Fibroblast of mammary gland (primary cell): Measurements from ENCODE around the gene LAP3.

Experiments used
- DNase-seq: peaks from one replicate; pipeline ENCODE4 v3.0.0-alpha.2; 2010; ENCODE audit warnings: low read depth
- H3K4me3 ChIP-seq: 2 replicates; pipeline ENCODE4 v1.5.1; 2011; ENCODE audit warnings: low read depth, mild to moderate bottlenecking, low read length, moderate library complexity; ENCODE audit not compliant: control insufficient read depth
- TF ChIP-seq, protein P1 (sequence below): conservative IDR thresholded peaks from 2 replicates; pipeline ENCODE4 v1.5.1; 2011; ENCODE audit warnings: low read depth, low read length, inconsistent platforms; ENCODE audit not compliant: control insufficient read depth, insufficient read depth

LAP3 gene

DNA sequence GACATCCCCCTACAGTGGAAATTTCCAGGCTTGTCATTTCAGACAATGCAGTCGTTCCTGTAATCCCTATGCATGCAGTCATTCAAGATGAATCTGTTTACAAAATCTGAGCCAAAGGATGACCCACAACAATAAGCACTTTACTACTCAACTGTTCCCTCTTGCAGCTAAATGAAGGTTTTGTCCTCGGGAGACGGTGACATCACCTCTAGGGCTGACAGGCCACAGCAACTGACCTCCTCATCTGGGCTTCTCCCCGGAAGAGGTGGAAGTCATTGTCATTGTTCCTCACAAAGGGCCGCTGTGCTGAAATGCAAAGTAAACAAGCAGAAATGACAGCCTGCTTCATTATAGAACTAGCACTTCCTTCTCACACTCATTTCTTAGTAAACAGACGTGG is 32.8 kb upstream of the LAP3 start:
- TF ChIP-seq, protein P1, sequence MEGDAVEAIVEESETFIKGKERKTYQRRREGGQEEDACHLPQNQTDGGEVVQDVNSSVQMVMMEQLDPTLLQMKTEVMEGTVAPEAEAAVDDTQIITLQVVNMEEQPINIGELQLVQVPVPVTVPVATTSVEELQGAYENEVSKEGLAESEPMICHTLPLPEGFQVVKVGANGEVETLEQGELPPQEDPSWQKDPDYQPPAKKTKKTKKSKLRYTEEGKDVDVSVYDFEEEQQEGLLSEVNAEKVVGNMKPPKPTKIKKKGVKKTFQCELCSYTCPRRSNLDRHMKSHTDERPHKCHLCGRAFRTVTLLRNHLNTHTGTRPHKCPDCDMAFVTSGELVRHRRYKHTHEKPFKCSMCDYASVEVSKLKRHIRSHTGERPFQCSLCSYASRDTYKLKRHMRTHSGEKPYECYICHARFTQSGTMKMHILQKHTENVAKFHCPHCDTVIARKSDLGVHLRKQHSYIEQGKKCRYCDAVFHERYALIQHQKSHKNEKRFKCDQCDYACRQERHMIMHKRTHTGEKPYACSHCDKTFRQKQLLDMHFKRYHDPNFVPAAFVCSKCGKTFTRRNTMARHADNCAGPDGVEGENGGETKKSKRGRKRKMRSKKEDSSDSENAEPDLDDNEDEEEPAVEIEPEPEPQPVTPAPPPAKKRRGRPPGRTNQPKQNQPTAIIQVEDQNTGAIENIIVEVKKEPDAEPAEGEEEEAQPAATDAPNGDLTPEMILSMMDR: no peak
- H3K4me3 ChIP-seq: no peak overlapping the region
- DNase-seq: no peak

DNA sequence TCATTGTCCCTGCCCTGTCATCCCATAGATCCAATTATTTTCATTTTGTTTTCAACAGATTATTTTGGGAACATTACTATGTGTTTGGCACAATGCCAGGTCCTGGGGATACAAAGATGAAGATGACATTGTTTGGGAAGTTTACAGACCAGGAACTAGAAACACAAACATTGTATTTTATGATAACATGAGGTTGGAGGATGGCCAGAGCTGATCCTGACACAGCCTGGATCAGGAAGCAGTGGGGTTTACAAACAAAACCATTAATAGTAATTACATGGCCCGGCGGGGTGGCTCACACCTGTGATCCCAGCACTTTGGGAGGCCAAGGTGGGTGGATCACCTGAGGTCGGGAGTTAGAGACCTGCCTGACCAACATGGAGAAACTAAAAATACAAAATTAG is 32.2 kb upstream of the LAP3 start:
- DNase-seq: no peak
- TF ChIP-seq, protein P1: no peak
- no peak overlapping the region for H3K4me3 ChIP-seq

DNA sequence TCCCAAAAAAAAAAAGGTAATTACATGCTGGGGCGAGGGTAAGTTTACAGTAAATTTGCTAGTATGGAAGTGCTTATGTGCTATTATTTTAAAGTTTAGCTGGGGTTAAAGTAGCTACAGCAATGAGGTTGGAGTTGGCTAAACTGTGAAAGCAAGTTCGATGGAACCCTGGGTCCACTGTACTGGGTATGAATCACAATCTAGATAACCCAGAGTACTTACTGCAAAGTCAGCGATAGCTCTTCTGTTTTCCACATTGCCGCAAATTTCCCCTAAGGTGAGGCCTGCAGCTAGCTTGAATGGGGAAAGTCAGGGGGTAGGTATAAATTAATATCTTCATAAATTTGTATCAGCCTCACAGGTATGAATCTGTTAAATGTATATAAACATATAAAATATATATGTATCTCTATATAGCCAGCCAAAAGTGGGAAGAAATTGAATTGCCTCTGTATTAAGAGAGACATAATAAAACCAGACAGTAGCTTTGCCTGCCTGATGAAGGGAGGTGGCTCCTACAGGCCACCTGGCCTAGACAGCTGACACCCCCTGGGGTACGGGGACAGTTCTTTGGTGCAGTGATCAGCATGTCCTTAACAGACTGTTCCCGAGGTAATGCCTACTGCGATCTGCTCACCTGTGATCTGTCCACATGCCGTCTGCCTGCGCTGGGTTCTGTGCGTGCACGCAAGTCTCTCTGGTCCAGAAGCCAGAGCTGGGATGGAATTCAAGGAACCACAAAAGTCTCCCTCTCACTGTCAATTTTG is 31.4 kb upstream of the LAP3 start:
- DNase-seq: no peak
- TF ChIP-seq, protein P1: no peak

DNA sequence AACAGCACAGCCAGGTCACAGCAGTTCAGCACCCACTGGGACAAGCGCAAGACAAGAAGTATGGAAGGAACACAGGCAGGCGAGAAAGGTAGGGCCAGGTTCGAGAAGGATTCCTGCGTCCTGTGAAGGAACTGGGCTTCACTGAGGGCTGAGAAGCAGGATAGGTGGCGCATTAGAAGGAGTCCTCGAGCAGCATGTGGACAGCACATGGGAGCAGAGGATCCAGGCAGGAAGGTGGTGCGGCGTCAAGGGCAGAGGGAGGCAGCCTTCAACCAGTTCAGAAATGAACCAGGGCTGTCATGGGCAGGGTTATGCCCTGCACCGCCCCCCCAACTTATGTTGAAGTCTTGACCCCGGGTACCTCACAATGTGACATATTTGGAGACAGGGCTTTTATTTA is 30.8 kb upstream of the LAP3 start:
- no peak overlapping the region for H3K4me3 ChIP-seq
- TF ChIP-seq, protein P1: no peak
- DNase-seq: no peak

More for the DNA sequence above, 31.4 kb upstream of the LAP3 start:
- no peak overlapping the region for H3K4me3 ChIP-seq

DNA sequence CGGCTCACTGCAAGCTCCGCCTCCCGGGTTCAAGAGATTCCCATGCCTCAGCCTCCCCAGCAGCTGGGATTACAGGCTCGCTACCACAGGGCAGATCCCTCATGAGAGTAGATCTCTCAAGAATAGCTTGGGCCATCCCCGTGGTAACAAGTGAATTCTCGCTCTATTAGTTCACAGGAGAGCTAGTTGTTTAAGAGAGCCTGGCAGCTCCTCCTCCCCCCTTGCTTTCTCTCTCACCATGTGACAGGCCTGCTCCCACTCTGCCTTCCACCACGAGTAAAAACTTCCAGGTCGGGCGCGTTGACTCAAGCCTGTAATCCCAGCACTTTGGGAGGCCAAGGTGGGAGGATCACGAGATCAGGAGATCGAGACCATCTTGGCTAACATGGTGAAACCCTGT is 30.3 kb upstream of the LAP3 start:
- TF ChIP-seq, protein P1: no peak
- H3K4me3 ChIP-seq: no peak overlapping the region
- no peak for DNase-seq

DNA sequence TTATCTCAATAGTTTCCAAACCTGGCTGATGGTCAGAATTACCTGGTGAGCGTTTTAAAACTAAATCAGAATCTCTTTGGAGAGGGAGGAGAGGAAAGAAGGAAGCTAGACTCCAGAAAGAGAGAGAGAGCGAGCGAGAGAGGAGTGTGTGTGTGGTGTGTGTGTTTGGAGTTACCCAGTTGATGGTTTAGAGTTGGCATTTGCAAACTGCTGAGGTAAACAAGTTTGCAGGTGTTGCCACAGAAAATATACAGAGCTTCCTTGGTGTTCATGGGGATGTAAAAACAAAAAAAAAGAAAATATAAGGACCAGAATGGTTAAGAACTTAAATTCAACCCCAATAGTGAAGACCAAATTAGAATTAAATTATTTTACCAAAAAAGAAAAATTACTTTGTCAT is 26.4 kb upstream of the LAP3 start:
- TF ChIP-seq, protein P1: no peak
- H3K4me3 ChIP-seq: no peak overlapping the region
- DNase-seq: no peak
